ENCODE data around the gene FUT8.
A peak's percentile ranks its signal among the peaks of the same experiment; 100 is the strongest.

FUT8 gene

GRCh38 chr14:65412032-65412846, at the start of gene FUT8:
Gene FUT8, plus strand, starts transcription at chr14:65412730. Its CDS starts 148,834 bp downstream, at chr14:65561564.
- H3K36me3 Mint-ChIP-seq (ENCODE audit: low read depth), result peaks cover 7% of the 10 kb centered on the region
- H3K4me3 Mint-ChIP-seq, result peak within 1 kb of the TSS; percentile 94
- H3K27ac Mint-ChIP-seq, result peak within 1 kb of the TSS; percentile 88
- no peaks in the 10 kb centered on the region for H3K27me3 Mint-ChIP-seq (ENCODE audit: low read depth)
- H3K4me1 Mint-ChIP-seq (ENCODE audit: low read depth), result peaks cover 35% of the 10 kb centered on the region
- no peaks in the 10 kb centered on the region for H3K9me3 Mint-ChIP-seq

- Mint-ChIP-seq H3K27ac (peak overlapping the region; percentile 11), H3K4me1 (ENCODE audit: low read depth) (peaks cover 48% of the 10 kb centered on the region), H3K4me3 (no peak overlapping the region), H3K27me3 (ENCODE audit: low read depth) (no peaks in the 10 kb centered on the region), H3K9me3 (no peaks in the 10 kb centered on the region), H3K36me3 (ENCODE audit: low read depth) (peaks cover 25% of the 10 kb centered on the region)
Measured at GRCh38 chr14:65366802-65367565, 45.5 kb upstream of the FUT8 start.

- Mint-ChIP-seq H3K4me3 (peak overlapping the region; percentile 1), H3K9me3 (no peaks in the 10 kb centered on the region), H3K27ac (peak overlapping the region; percentile 39), H3K27me3 (ENCODE audit: low read depth) (no peaks in the 10 kb centered on the region), H3K36me3 (ENCODE audit: low read depth) (peaks cover 35% of the 10 kb centered on the region), H3K4me1 (ENCODE audit: low read depth) (peaks cover 57% of the 10 kb centered on the region)
Measured at GRCh38 chr14:65369560-65369959, 43.0 kb upstream of the FUT8 start.

- H3K27me3 Mint-ChIP-seq (ENCODE audit: low read depth), result no peaks in the 10 kb centered on the region
- H3K36me3 Mint-ChIP-seq (ENCODE audit: low read depth), result peaks cover 32% of the 10 kb centered on the region
- H3K27ac Mint-ChIP-seq, result peak overlapping the region; percentile 21
- no peaks in the 10 kb centered on the region for H3K9me3 Mint-ChIP-seq
- no peak overlapping the region for H3K4me3 Mint-ChIP-seq
- peaks cover 53% of the 10 kb centered on the region for H3K4me1 Mint-ChIP-seq (ENCODE audit: low read depth)
Measured at GRCh38 chr14:65370801-65371248, 41.7 kb upstream of the FUT8 start.

- Mint-ChIP-seq H3K4me3 (no peak overlapping the region), H3K27me3 (ENCODE audit: low read depth) (no peaks in the 10 kb centered on the region), H3K27ac (peak overlapping the region; percentile 37)
Measured at GRCh38 chr14:65371784-65372183, 40.7 kb upstream of the FUT8 start.

GRCh38 chr14:65373016-65373670, 39.4 kb upstream of the FUT8 start:
- Mint-ChIP-seq H3K4me3 (peak overlapping the region; percentile 61), H3K27me3 (ENCODE audit: low read depth) (no peaks in the 10 kb centered on the region), H3K36me3 (ENCODE audit: low read depth) (peaks cover 39% of the 10 kb centered on the region), H3K9me3 (no peaks in the 10 kb centered on the region), H3K4me1 (ENCODE audit: low read depth) (peaks cover 43% of the 10 kb centered on the region), H3K27ac (peak overlapping the region; percentile 88)

More at GRCh38 chr14:65371784-65372183, 40.7 kb upstream of the FUT8 start:
- H3K4me1 Mint-ChIP-seq (ENCODE audit: low read depth), result peaks cover 48% of the 10 kb centered on the region
- no peaks in the 10 kb centered on the region for H3K9me3 Mint-ChIP-seq
- H3K36me3 Mint-ChIP-seq (ENCODE audit: low read depth), result peaks cover 32% of the 10 kb centered on the region

- H3K27ac Mint-ChIP-seq, result peak overlapping the region; percentile 61
- no peak overlapping the region for H3K4me3 Mint-ChIP-seq
- H3K9me3 Mint-ChIP-seq, result no peaks in the 10 kb centered on the region
- no peaks in the 10 kb centered on the region for H3K27me3 Mint-ChIP-seq (ENCODE audit: low read depth)
- H3K4me1 Mint-ChIP-seq (ENCODE audit: low read depth), result peaks cover 45% of the 10 kb centered on the region
- H3K36me3 Mint-ChIP-seq (ENCODE audit: low read depth), result peaks cover 44% of the 10 kb centered on the region
Measured at GRCh38 chr14:65373671-65374039, 38.9 kb upstream of the FUT8 start.

- Mint-ChIP-seq H3K36me3 (ENCODE audit: low read depth) (peaks cover 68% of the 10 kb centered on the region), H3K27ac (no peak overlapping the region), H3K9me3 (peaks cover 8% of the 10 kb centered on the region), H3K4me3 (no peak overlapping the region), H3K4me1 (ENCODE audit: low read depth) (peaks cover 21% of the 10 kb centered on the region), H3K27me3 (ENCODE audit: low read depth) (no peaks in the 10 kb centered on the region)
Measured at GRCh38 chr14:65377576-65377975, 35.0 kb upstream of the FUT8 start.

- H3K27ac Mint-ChIP-seq, result no peak overlapping the region
- no peaks in the 10 kb centered on the region for H3K27me3 Mint-ChIP-seq (ENCODE audit: low read depth)
- peaks cover 20% of the 10 kb centered on the region for H3K4me1 Mint-ChIP-seq (ENCODE audit: low read depth)
- no peak overlapping the region for H3K4me3 Mint-ChIP-seq
- peaks cover 11% of the 10 kb centered on the region for H3K9me3 Mint-ChIP-seq
- peaks cover 56% of the 10 kb centered on the region for H3K36me3 Mint-ChIP-seq (ENCODE audit: low read depth)
Measured at GRCh38 chr14:65382586-65382985, 29.9 kb upstream of the FUT8 start.

GRCh38 chr14:65387171-65387570, 25.4 kb upstream of the FUT8 start:
- H3K36me3 Mint-ChIP-seq (ENCODE audit: low read depth), result peaks cover 32% of the 10 kb centered on the region
- H3K27me3 Mint-ChIP-seq (ENCODE audit: low read depth), result no peaks in the 10 kb centered on the region
- peak overlapping the region; percentile 65 for H3K27ac Mint-ChIP-seq
- H3K4me3 Mint-ChIP-seq, result no peak overlapping the region
- H3K9me3 Mint-ChIP-seq, result peaks cover 3% of the 10 kb centered on the region
- peaks cover 21% of the 10 kb centered on the region for H3K4me1 Mint-ChIP-seq (ENCODE audit: low read depth)

GRCh38 chr14:65387628-65388027, 24.9 kb upstream of the FUT8 start:
- H3K27me3 Mint-ChIP-seq (ENCODE audit: low read depth), result no peaks in the 10 kb centered on the region
- peaks cover 3% of the 10 kb centered on the region for H3K9me3 Mint-ChIP-seq
- H3K4me1 Mint-ChIP-seq (ENCODE audit: low read depth), result peaks cover 21% of the 10 kb centered on the region

GRCh38 chr14:65392296-65392695, 20.2 kb upstream of the FUT8 start:
- peaks cover 20% of the 10 kb centered on the region for H3K4me1 Mint-ChIP-seq (ENCODE audit: low read depth)
- H3K4me3 Mint-ChIP-seq, result no peak overlapping the region

More at GRCh38 chr14:65387628-65388027, 24.9 kb upstream of the FUT8 start:
- no peak overlapping the region for H3K4me3 Mint-ChIP-seq
- H3K27ac Mint-ChIP-seq, result peak overlapping the region; percentile 65
- H3K36me3 Mint-ChIP-seq (ENCODE audit: low read depth), result peaks cover 34% of the 10 kb centered on the region

GRCh38 chr14:65396082-65396910, 16.2 kb upstream of the FUT8 start:
- no peak overlapping the region for H3K27ac Mint-ChIP-seq
- no peak overlapping the region for H3K4me3 Mint-ChIP-seq
- peaks cover 29% of the 10 kb centered on the region for H3K9me3 Mint-ChIP-seq
- peaks cover 15% of the 10 kb centered on the region for H3K4me1 Mint-ChIP-seq (ENCODE audit: low read depth)
- no peaks in the 10 kb centered on the region for H3K27me3 Mint-ChIP-seq (ENCODE audit: low read depth)
- H3K36me3 Mint-ChIP-seq (ENCODE audit: low read depth), result peaks cover 60% of the 10 kb centered on the region

More at GRCh38 chr14:65392296-65392695, 20.2 kb upstream of the FUT8 start:
- Mint-ChIP-seq H3K27me3 (ENCODE audit: low read depth) (no peaks in the 10 kb centered on the region), H3K27ac (no peak overlapping the region), H3K36me3 (ENCODE audit: low read depth) (peaks cover 53% of the 10 kb centered on the region), H3K9me3 (peaks cover 29% of the 10 kb centered on the region)

- H3K36me3 Mint-ChIP-seq (ENCODE audit: low read depth), result peaks cover 28% of the 10 kb centered on the region
- no peaks in the 10 kb centered on the region for H3K9me3 Mint-ChIP-seq
- peaks cover 22% of the 10 kb centered on the region for H3K4me1 Mint-ChIP-seq (ENCODE audit: low read depth)
- H3K27me3 Mint-ChIP-seq (ENCODE audit: low read depth), result no peaks in the 10 kb centered on the region
- H3K27ac Mint-ChIP-seq, result no peak overlapping the region
- H3K4me3 Mint-ChIP-seq, result no peak overlapping the region
Measured at GRCh38 chr14:65403231-65403630, 9.3 kb upstream of the FUT8 start.
